Lower lobe of right lung (tissue), 2 donors: ENCODE results near the gene IQGAP2. TPM values are rescaled to one million over a fixed set of nuclear protein-coding genes. Genes with fewer than 3 reads are reported as not detected.

Experiments
- ATAC-seq, 2 donors: fragments of 200-7000 bp; cut with Tn5 transposase; one replicate each; pipeline ENCODE4 v1.9.1; 2020 to 2022; ENCODE audit warnings: mild to moderate bottlenecking in 2 of 2, moderate library complexity in 2 of 2
- DNase-seq: peaks from one replicate; pipeline ENCODE4 v3.0.0-alpha.2; 2020
- H3K27ac ChIP-seq: fragments of 200-600 bp; one replicate; pipeline ENCODE4 v1.8.0; 2022
- H3K27me3 ChIP-seq: fragments of 200-600 bp; one replicate; pipeline ENCODE4 v1.8.0; 2022; ENCODE audit warnings: low read depth
- H3K36me3 ChIP-seq: fragments of 200-600 bp; one replicate; pipeline ENCODE4 v1.8.0; 2022; ENCODE audit warnings: mild to moderate bottlenecking
- H3K4me1 ChIP-seq: fragments of 200-600 bp; one replicate; pipeline ENCODE4 v1.8.0; 2022
- H3K4me3 ChIP-seq: fragments of 200-600 bp; one replicate; pipeline ENCODE4 v1.8.0; 2022; ENCODE audit warnings: mild to moderate bottlenecking
- H3K9me3 ChIP-seq: fragments of 200-600 bp; one replicate; pipeline ENCODE4 v1.8.0; 2022
- intact Hi-C: fragments of 100-400 bp; cut with DNase I; formaldehyde crosslinking; loops from one replicate; pipeline ENCODE4 v1.11.0; 2022
- total RNA-seq: library from RNA; stranded (reverse); fragmentation: NEBNext Ultra II Directional; extraction: Animal tissue kit (Norgen Biotek cat#: 25700); gene quantifications from one replicate; pipeline ENCODE4 v1.2.1, GENCODE V29; 2021
- TF ChIP-seq, protein P1 (sequence below): fragments of 200-600 bp; IDR thresholded peaks from one replicate; pipeline ENCODE4 v1.8.0; 2022; ENCODE audit warnings: antibody characterized with exemption, mild to moderate bottlenecking
- donor health status: DM: no; HTN: yes; CAD: no; lungs with severe emphysema.

Gene IQGAP2
- total RNA-seq, 1 donor from 2014 or later = 42.0 TPM

DNA sequence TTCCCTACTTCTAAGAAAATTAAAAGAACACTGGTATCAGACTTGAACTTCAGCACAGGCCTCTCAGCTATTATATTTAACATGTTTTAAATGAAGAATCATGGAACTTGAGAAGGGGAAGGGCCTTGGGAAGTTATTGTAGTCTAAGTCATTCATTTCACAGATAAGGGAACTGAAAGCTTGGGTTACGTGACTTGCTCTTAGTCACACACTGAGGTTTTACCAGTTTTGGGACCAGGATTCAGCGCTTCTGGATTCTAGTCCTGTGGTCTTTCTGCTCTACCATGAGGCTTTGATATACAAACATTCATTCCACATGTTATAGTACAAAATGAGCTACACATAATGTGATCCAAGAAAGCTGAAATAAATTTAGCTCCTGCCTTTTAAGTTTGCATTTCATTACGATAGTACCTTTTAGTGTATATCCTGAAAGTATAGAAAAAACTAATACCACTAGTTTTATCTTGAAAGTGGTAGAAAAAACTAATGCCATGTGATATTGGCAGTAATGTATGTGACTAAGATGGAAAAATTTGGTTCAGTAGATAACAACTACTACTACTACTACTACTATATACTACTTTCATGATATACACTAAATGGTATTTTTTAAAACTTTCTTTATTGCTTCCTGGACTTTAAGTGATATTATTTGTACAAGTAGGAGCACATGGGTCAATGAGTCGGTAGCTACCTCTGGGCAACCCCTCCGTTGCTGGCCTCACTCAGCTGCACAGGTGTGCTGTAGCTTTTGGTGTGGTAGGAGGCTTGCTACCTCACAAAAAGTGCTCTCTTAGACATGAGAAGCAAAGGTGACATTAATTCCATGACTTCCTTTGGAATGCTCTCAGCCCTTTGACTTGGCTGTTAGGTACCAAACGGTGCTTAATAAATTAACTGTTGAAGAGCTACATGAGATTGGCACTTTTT is 179.4 kb downstream of the IQGAP2 start:
- H3K9me3 ChIP-seq = no peaks in the 10 kb centered on the region

DNA sequence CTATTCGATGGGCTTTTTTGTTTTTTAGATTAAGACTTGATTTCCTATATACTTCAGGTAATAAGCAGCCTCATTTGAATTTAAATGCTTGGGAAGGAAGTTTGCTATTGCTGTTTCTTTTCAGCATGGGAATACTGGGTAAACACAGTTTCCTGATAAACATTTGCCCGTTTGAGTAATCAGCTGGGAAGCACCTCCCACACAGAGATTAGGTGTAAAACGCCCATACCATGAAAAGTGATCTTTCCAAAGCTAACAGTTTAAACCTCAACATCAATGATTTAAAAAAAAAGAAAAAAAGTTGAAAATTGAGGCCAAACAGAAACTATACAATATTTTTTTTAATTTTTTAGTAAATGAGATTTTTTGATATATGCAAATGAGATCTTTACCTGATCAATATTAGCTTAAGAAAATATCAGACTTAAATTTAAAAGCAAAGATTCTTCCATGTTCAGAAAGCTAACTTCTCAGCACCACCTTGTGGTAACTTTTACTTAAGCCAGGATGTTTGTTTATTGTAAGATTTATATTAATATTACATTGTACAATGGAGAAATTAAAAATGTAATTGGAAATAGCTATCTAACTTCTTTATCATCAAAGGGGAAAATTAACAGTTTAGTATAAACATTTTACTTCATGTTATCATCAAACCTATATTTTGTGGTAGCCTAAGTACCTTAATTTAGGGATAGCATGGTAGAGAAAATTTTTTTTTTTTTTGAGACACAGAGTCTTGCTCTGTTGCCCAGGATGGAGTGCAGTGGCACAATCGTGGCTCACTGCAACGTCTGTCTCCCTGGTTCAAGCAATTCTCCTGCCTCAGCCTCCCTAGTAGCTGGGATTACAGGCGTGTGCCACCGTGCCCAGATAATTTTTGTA is 180.3 kb downstream of the IQGAP2 start:
- H3K4me3 ChIP-seq = no peak overlapping the region
- H3K27ac ChIP-seq = no peak overlapping the region
- H3K9me3 ChIP-seq = no peaks in the 10 kb centered on the region
- ATAC-seq = no peak
- TF ChIP-seq, protein P1, sequence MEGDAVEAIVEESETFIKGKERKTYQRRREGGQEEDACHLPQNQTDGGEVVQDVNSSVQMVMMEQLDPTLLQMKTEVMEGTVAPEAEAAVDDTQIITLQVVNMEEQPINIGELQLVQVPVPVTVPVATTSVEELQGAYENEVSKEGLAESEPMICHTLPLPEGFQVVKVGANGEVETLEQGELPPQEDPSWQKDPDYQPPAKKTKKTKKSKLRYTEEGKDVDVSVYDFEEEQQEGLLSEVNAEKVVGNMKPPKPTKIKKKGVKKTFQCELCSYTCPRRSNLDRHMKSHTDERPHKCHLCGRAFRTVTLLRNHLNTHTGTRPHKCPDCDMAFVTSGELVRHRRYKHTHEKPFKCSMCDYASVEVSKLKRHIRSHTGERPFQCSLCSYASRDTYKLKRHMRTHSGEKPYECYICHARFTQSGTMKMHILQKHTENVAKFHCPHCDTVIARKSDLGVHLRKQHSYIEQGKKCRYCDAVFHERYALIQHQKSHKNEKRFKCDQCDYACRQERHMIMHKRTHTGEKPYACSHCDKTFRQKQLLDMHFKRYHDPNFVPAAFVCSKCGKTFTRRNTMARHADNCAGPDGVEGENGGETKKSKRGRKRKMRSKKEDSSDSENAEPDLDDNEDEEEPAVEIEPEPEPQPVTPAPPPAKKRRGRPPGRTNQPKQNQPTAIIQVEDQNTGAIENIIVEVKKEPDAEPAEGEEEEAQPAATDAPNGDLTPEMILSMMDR = peak; percentile 31
- DNase-seq = no peak
- no peaks in the 10 kb centered on the region for H3K27me3 ChIP-seq
- H3K4me1 ChIP-seq = peaks cover 10% of the 10 kb centered on the region
- intact Hi-C loops = no loop called here
- H3K36me3 ChIP-seq = no peaks in the 10 kb centered on the region

More for the DNA sequence above, 179.4 kb downstream of the IQGAP2 start:
- TF ChIP-seq, protein P1 = no peak
- Histone ChIP-seq H3K27ac (no peak overlapping the region), H3K36me3 (no peaks in the 10 kb centered on the region), H3K4me1 (peaks cover 10% of the 10 kb centered on the region), H3K27me3 (no peaks in the 10 kb centered on the region), H3K4me3 (no peak overlapping the region)
- intact Hi-C loops = no loop called here
- DNase-seq (no peak), ATAC-seq (peak; percentile 78 to 80)

DNA sequence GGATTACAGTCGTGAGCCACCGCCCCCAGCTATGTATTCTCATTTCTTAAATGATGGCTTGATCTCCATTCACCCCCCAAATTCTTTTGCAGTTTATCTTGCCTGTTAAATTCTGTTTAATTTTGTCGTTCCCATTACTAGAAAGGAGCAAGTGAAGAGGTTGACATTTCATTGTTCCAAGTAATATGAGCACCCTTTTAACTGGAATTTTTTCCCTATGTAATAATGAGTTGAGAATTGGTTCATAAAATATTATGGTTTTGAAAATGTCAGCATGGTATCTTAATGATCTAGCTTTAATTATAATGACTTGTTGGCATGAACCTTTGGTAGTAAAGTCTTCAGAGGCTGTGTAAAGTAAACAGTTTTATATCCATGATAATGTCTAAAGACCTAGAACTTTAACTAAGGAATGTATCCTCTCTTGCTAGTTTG is 182.7 kb downstream of the IQGAP2 start:
- no peak overlapping the region for H3K27ac ChIP-seq
- H3K4me3 ChIP-seq = no peak overlapping the region
- ATAC-seq (no peak), DNase-seq (no peak)
- peaks cover 10% of the 10 kb centered on the region for H3K4me1 ChIP-seq
- H3K27me3 ChIP-seq = no peaks in the 10 kb centered on the region
- intact Hi-C loops = no loop called here
- H3K9me3 ChIP-seq = no peaks in the 10 kb centered on the region
- H3K36me3 ChIP-seq = no peaks in the 10 kb centered on the region
- TF ChIP-seq, protein P1 = no peak

DNA sequence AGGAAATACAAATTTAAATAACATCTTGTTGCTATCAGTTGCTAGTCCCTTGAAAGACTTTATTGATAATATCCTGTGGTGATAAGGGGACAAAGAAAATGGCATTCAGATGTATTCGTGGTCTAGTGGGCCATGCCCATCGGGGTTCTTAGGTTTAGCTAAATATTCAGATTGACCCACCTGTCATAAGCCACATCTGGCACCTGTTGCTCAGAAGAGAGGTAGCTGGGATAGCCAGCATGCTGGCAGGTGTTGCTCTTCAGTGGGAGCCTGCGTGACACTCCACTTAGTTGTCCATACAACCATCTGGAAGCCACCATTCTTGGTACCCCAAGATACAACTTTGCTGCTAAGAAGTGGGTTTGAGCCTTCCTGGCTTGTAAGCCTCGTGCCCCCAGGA is 183.4 kb downstream of the IQGAP2 start:
- Histone ChIP-seq H3K9me3 (no peaks in the 10 kb centered on the region), H3K36me3 (no peaks in the 10 kb centered on the region), H3K27ac (no peak overlapping the region), H3K27me3 (no peaks in the 10 kb centered on the region), H3K4me3 (no peak overlapping the region), H3K4me1 (peaks cover 10% of the 10 kb centered on the region)
- TF ChIP-seq, protein P1 = no peak
- ATAC-seq = no peak
- intact Hi-C loops = no loop called here
- no peak for DNase-seq

DNA sequence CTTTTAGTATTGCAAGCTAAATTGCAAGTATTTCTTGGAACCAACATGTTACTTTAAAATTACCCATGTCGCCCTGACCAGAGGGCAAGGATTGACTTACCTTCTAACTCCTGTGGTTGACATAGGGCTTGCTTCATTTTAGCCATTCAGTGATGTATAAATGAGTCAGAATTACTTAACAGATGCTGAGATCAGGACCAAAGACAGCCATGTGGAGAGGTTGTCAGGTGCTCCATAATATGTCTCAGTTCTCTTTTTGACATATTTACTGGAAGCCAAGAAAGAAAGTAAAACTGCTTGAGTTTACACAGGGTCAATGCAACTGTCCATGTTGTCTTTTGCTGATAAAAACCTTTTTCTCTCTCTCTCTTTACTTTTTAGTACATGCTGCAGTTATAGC is 186.9 kb downstream of the IQGAP2 start:
- ATAC-seq (no peak), DNase-seq (no peak)
- Histone ChIP-seq H3K27me3 (no peaks in the 10 kb centered on the region), H3K9me3 (no peaks in the 10 kb centered on the region), H3K36me3 (no peaks in the 10 kb centered on the region), H3K4me1 (no peaks in the 10 kb centered on the region), H3K27ac (no peak overlapping the region), H3K4me3 (no peak overlapping the region)
- intact Hi-C loops = no loop called here
- TF ChIP-seq, protein P1 = no peak
